IPS-18a (cell line): ENCODE results near the gene SLC25A45.

ENCODE experiments used
- H3K27ac ChIP-seq: one replicate; pipeline ENCODE4 v1.5.1; 2013; ENCODE audit warnings: low read length
- H3K27me3 ChIP-seq: one replicate; pipeline ENCODE4 v1.6.1; 2013; ENCODE audit warnings: mild to moderate bottlenecking, low read length; ENCODE audit not compliant: control insufficient read depth, insufficient read depth
- H3K36me3 ChIP-seq: one replicate; pipeline ENCODE4 v1.6.1; 2013; ENCODE audit warnings: low read depth, low read length; ENCODE audit not compliant: control insufficient read depth
- H3K4me1 ChIP-seq: one replicate; pipeline ENCODE4 v1.6.1; 2013; ENCODE audit warnings: low read depth, low read length; ENCODE audit not compliant: control insufficient read depth
- H3K4me3 ChIP-seq: one replicate; pipeline ENCODE4 v1.5.1; 2013; ENCODE audit warnings: low read length
- H3K9ac ChIP-seq: one replicate; pipeline ENCODE4 v1.6.1; 2013; ENCODE audit warnings: mild to moderate bottlenecking, low read length, moderate library complexity
- H3K9me3 ChIP-seq: one replicate; pipeline ENCODE4 v1.6.1; 2013; ENCODE audit warnings: low read depth, low read length; ENCODE audit not compliant: control insufficient read depth

The SLC25A45 gene

DNA sequence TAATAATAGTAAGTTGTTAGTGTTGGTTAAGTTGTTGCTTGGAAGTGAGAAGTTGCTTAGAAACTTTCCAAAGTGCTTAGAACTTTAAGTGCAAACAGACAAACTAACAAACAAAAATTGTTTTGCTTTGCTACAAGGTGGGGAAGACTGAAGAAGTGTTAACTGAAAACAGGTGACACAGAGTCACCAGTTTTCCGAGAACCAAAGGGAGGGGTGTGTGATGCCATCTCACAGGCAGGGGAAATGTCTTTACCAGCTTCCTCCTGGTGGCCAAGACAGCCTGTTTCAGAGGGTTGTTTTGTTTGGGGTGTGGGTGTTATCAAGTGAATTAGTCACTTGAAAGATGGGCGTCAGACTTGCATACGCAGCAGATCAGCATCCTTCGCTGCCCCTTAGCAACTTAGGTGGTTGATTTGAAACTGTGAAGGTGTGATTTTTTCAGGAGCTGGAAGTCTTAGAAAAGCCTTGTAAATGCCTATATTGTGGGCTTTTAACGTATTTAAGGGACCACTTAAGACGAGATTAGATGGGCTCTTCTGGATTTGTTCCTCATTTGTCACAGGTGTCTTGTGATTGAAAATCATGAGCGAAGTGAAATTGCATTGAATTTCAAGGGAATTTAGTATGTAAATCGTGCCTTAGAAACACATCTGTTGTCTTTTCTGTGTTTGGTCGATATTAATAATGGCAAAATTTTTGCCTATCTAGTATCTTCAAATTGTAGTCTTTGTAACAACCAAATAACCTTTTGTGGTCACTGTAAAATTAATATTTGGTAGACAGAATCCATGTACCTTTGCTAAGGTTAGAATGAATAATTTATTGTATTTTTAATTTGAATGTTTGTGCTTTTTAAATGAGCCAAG is 42.9 kb upstream of the SLC25A45 start:
- Histone ChIP-seq H3K27ac (no peak overlapping the region), H3K4me3 (peak overlapping the region; percentile 14), H3K4me1 (peaks cover 66% of the 10 kb centered on the region), H3K36me3 (no peaks in the 10 kb centered on the region), H3K27me3 (no peaks in the 10 kb centered on the region), H3K9me3 (no peaks in the 10 kb centered on the region), H3K9ac (no peak overlapping the region)

DNA sequence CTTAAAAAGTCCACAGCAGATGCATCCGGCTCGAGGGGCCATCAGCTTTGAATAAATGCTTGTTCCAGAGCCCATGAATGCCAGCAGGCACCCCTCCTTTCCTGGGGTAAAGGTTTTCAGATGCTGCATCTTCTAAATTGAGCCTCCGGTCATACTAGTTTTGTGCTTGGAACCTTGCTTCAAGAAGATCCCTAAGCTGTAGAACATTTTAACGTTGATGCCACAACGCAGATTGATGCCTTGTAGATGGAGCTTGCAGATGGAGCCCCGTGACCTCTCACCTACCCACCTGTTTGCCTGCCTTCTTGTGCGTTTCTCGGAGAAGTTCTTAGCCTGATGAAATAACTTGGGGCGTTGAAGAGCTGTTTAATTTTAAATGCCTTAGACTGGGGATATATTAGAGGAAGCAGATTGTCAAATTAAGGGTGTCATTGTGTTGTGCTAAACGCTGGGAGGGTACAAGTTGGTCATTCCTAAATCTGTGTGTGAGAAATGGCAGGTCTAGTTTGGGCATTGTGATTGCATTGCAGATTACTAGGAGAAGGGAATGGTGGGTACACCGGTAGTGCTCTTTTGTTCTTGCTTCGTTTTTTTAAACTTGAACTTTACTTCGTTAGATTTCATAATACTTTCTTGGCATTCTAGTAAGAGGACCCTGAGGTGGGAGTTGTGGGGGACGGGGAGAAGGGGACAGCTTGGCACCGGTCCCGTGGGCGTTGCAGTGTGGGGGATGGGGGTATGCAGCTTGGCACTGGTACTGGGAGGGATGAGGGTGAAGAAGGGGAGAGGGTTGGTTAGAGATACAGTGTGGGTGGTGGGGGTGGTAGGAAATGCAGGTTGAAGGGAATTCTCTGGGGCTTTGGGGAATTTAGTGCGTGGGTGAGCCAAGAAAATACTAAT is 42.0 kb upstream of the SLC25A45 start:
- Histone ChIP-seq H3K27me3 (no peaks in the 10 kb centered on the region), H3K9me3 (no peaks in the 10 kb centered on the region), H3K9ac (no peak overlapping the region), H3K4me1 (peaks cover 68% of the 10 kb centered on the region), H3K27ac (no peak overlapping the region), H3K36me3 (no peaks in the 10 kb centered on the region), H3K4me3 (peak overlapping the region; percentile 68)

DNA sequence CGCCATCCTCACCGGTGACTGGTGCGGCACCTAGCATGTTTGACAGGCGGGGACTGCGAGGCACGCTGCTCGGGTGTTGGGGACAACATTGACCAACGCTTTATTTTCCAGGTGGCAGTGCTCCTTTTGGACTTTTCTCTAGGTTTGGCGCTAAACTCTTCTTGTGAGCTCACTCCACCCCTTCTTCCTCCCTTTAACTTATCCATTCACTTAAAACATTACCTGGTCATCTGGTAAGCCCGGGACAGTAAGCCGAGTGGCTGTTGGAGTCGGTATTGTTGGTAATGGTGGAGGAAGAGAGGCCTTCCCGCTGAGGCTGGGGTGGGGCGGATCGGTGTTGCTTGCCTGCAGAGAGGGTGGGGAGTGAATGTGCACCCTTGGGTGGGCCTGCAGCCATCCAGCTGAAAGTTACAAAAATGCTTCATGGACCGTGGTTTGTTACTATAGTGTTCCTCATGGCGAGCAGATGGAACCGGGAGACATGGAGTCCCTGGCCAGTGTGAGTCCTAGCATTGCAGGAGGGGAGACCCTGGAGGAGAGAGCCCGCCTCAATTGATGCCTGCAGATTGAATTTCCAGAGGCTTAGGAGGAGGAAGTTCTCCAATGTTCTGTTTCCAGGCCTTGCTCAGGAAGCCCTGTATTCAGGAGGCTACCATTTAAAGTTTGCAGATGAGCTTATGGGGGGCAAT is 41.2 kb upstream of the SLC25A45 start:
- Histone ChIP-seq H3K36me3 (no peaks in the 10 kb centered on the region), H3K27ac (no peak overlapping the region), H3K4me3 (peak overlapping the region; percentile 68), H3K9ac (no peak overlapping the region), H3K4me1 (peaks cover 72% of the 10 kb centered on the region), H3K27me3 (no peaks in the 10 kb centered on the region), H3K9me3 (no peaks in the 10 kb centered on the region)

DNA sequence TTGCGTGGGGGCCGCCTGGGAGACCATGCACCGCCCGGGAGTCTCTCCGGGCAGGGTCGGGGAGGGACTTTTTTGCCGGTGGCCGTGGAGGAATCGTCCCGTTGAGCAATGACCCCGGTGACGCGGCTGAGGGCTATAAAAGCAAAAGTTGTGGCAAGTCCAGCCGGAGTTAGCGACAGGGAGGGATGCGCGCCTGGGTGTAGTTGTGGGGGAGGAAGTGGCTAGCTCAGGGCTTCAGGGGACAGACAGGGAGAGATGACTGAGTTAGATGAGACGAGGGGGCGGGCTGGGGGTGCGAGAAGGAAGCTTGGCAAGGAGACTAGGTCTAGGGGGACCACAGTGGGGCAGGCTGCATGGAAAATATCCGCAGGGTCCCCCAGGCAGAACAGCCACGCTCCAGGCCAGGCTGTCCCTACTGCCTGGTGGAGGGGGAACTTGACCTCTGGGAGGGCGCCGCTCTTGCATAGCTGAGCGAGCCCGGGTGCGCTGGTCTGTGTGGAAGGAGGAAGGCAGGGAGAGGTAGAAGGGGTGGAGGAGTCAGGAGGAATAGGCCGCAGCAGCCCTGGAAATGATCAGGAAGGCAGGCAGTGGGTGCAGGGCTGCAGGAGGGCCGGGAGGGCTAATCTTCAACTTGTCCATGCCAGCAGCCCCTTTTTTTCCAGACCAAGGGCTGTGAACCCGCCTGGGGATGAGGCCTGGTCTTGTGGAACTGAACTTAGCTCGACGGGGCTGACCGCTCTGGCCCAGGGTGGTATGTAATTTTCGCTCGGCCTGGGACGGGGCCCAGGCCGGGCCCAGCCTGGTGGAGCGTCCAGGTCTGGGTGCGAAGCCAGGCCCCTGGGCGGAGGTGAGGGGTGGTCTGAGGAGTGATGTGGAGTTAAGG is 40.4 kb upstream of the SLC25A45 start, which contains the start of gene NEAT1:
Gene NEAT1 (plus strand): TSS at position 166 of the 883 bp plus-strand sequence.
- H3K4me3 ChIP-seq = peak within 1 kb of the TSS; percentile 68
- peaks cover 80% of the 10 kb centered on the region for H3K4me1 ChIP-seq
- H3K9me3 ChIP-seq = no peaks in the 10 kb centered on the region
- H3K9ac ChIP-seq = peak within 1 kb of the TSS; percentile 78
- peak within 1 kb of the TSS; percentile 71 for H3K27ac ChIP-seq
- H3K36me3 ChIP-seq = no peaks in the 10 kb centered on the region
- H3K27me3 ChIP-seq = no peaks in the 10 kb centered on the region

DNA sequence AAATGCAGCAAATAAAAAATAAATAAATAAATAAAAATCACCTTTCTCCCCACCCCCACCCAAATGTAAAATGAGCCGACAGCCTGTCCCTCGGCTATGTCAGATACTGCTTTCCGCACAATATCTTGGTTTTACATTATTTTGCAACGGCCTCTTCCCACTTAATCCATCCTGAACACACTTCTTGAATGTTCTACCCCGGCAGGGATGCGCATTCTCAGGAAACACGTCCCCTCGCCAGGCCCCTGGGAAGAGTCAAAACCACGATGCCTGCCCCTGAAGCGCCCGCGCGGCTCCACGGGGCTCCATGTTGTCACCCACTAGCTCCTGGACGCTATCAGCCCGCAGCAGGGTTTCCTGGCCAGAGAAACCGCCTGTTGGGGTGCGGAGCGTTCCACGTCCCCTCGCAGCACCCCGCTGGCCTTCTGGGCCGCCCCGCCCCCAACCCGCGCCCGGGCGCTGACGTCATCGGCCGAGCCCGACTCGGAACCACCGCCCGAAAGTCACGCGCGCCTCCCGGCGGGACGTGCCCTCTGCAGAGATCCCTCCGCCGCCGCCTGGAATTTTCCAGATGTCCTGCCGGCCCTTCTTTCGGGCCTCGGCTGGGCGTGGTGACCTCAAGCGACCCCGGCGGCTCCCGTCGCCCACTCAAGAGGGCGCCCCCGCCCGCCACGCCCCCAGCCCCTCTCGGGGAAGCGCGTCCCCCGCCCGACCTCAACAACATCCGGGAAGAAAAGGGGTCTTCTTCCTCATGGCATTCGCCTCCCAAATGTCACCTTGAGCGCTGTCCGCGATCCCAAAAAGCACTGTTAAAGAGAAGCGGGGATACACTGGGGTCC is 39.6 kb upstream of the SLC25A45 start:
- Histone ChIP-seq H3K27me3 (no peaks in the 10 kb centered on the region), H3K27ac (peak overlapping the region; percentile 71), H3K36me3 (no peaks in the 10 kb centered on the region), H3K4me3 (peak overlapping the region; percentile 68), H3K4me1 (peaks cover 85% of the 10 kb centered on the region), H3K9ac (peak overlapping the region; percentile 78), H3K9me3 (no peaks in the 10 kb centered on the region)

DNA sequence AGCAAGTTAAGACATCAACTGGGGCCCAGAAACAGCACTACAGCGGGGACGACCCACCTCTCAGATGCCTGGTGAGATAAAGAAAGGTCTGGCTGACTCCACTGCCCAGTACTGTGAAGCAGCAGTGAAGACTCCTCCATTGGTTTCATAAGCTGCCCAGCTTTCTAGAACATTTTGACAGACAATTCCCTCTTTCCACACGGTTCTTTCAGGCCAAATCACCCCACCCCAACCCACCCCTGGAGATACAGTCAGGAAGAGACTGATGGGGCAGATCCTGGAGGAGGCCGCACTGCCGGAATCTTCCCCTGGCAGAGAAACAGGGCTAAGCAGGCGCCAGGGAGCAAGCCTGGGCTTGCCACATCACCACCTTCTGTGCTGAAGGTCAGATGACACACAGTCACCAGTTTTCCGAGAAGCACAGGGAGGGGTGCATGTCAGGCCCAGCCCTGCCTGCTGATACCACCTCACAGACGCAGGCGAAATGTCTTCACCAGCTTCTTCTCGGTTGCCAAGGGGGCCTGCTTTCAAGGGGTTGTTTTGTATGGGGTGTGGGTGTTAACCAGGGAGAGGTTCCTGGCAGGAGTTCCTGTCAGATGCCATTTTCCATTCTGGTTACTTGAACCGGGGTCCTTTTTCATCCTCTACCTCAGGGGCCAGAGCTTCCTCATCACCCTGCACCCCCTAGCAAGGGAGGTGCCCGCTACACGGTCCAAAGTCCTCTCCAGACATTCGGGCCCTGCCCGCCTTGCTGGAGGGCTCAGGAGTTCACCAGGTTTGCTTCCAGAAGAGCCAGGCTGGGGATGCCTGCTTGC is 38.7 kb upstream of the SLC25A45 start:
- Histone ChIP-seq H3K36me3 (no peaks in the 10 kb centered on the region), H3K9me3 (no peaks in the 10 kb centered on the region), H3K27me3 (no peaks in the 10 kb centered on the region), H3K4me3 (peak overlapping the region; percentile 68), H3K9ac (peak overlapping the region; percentile 78), H3K27ac (no peak overlapping the region), H3K4me1 (peaks cover 77% of the 10 kb centered on the region)

DNA sequence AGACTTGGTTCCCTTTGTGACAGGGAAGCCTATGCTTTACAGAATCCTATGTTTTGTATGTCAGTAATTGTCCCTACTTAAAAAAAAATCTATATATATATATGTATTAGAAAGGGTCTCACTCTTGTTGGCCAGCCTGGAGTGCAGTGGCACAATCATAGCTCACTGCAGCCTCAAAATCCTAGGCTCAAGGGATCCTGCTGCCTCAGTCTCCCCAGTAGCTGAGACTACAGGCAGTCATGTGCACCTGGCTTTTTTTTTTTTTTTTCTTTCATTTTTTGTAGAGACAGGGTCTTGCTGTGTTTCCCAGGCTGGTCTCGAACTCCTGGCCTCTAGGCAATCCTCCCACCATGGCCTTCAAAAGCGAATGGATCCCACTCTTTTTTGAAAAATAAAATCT is 38.1 kb upstream of the SLC25A45 start:
- Histone ChIP-seq H3K9me3 (no peaks in the 10 kb centered on the region), H3K27ac (no peak overlapping the region), H3K9ac (peak overlapping the region; percentile 64), H3K27me3 (no peaks in the 10 kb centered on the region), H3K36me3 (no peaks in the 10 kb centered on the region), H3K4me3 (no peak overlapping the region), H3K4me1 (peaks cover 70% of the 10 kb centered on the region)

DNA sequence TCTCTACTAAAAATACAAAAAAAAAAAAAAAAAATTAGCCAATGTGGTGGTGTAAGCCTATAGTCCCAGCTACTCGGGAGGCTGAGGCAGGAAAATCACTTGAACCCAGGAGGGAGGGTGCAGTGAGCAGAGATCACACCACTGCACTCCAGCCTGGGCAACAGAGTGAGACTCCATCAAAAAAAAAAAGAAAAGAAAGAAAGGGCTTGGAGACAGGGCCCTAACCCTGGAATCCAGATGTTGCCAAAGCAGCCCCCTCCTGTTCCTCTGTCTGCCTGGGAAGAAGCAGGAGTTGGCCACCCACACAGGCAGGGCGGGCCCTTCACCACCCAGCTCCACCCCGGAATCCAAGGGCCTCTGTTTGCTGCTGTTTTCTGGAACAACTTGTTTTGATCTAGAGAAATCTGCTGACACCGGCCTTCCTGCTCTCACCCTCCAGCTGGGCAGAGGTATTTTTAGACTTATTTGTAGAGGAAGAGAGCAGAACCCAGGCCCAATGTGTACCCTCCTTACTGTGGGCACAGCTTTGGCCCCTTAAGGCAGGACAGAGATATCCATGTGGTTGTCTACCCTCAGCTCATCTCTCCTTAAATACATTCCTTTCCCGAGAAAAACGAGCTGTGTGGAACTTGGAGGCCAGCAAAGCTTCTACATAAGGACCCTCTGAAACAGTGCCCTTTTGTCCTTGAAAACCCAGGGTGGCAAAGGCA is 37.5 kb upstream of the SLC25A45 start:
- peaks cover 65% of the 10 kb centered on the region for H3K4me1 ChIP-seq
- H3K4me3 ChIP-seq = no peak overlapping the region
- H3K9ac ChIP-seq = peak overlapping the region; percentile 64
- no peaks in the 10 kb centered on the region for H3K36me3 ChIP-seq
- H3K27ac ChIP-seq = peak overlapping the region; percentile 92
- H3K27me3 ChIP-seq = no peaks in the 10 kb centered on the region
- H3K9me3 ChIP-seq = no peaks in the 10 kb centered on the region

DNA sequence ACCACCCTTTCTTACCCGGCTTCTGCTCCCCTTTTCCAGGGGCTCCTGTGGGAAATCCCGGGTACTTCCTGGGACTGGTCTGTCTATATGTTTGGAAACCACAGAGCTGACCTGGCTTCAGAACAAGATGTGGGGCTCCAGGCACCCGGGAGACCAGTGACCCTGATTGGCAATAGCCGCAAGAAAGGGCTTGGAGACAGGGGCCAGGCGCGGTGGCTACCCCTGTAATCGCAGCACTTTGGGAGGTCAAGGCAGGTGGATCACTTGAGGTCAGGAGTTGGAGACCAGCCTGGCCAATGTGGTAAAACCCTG is 37.0 kb upstream of the SLC25A45 start:
- H3K9me3 ChIP-seq = no peaks in the 10 kb centered on the region
- H3K27me3 ChIP-seq = no peaks in the 10 kb centered on the region
- H3K27ac ChIP-seq = peak overlapping the region; percentile 92
- peaks cover 60% of the 10 kb centered on the region for H3K4me1 ChIP-seq
- H3K9ac ChIP-seq = peak overlapping the region; percentile 64
- no peak overlapping the region for H3K4me3 ChIP-seq
- H3K36me3 ChIP-seq = no peaks in the 10 kb centered on the region
